KMS-11 (cell line): ENCODE data around the gene MCTP2.

Experiments
- H2AFZ ChIP-seq: fragments of 200-600 bp; sonication (generic); 2 replicates; pipeline ENCODE4 v1.6.1; 2016; ENCODE audit warnings: antibody characterized with exemption, mixed run types, low read depth
- H3K27ac ChIP-seq: fragments of 200-600 bp; sonication (generic); 2 replicates; pipeline ENCODE4 v1.6.1; 2016; ENCODE audit warnings: mild to moderate bottlenecking, mixed run types
- H3K27me3 ChIP-seq: fragments of 200-600 bp; sonication (generic); 2 replicates; pipeline ENCODE4 v1.6.1; 2017; ENCODE audit warnings: mild to moderate bottlenecking, low read depth, mixed run types, moderate library complexity; ENCODE audit not compliant: insufficient read depth
- H3K36me3 ChIP-seq: fragments of 200-600 bp; sonication (generic); 2 replicates; pipeline ENCODE4 v1.6.1; 2017; ENCODE audit warnings: mild to moderate bottlenecking, mixed run types; ENCODE audit not compliant: insufficient read depth
- H3K4me1 ChIP-seq: fragments of 200-600 bp; sonication (generic); 2 replicates; pipeline ENCODE4 v1.6.1; 2016; ENCODE audit warnings: mild to moderate bottlenecking, low read depth, mixed run types; ENCODE audit not compliant: poor library complexity, severe bottlenecking
- H3K4me2 ChIP-seq: fragments of 200-600 bp; sonication (generic); 2 replicates; pipeline ENCODE4 v1.7.0; 2016; ENCODE audit warnings: mild to moderate bottlenecking, mixed run types
- H3K4me3 ChIP-seq: fragments of 200-600 bp; sonication (generic); IDR thresholded peaks from 2 replicates; pipeline ENCODE4 v1.6.1; 2017; ENCODE audit warnings: low read depth, low read length, mixed read lengths; ENCODE audit not compliant: insufficient read depth
- H3K79me2 ChIP-seq: fragments of 200-600 bp; sonication (generic); 2 replicates; pipeline ENCODE4 v1.6.1; 2016; ENCODE audit warnings: low read depth, mixed run types; ENCODE audit not compliant: insufficient read depth
- H3K9ac ChIP-seq: fragments of 200-600 bp; sonication (generic); 2 replicates; pipeline ENCODE4 v1.6.1; 2016; ENCODE audit warnings: mild to moderate bottlenecking, mixed run types
- H4K20me1 ChIP-seq: fragments of 200-600 bp; sonication (generic); 2 replicates; pipeline ENCODE4 v1.6.1; 2016; ENCODE audit warnings: mild to moderate bottlenecking, mixed run types; ENCODE audit not compliant: insufficient read depth
- TF ChIP-seq, protein P1 (sequence below): fragments of 200-600 bp; sonication (generic); conservative IDR thresholded peaks from 2 replicates; pipeline ENCODE4 v1.6.1; 2017; ENCODE audit warnings: low read depth, mild to moderate bottlenecking, antibody characterized with exemption, low read length, moderate library complexity, mixed read lengths

The MCTP2 gene

DNA sequence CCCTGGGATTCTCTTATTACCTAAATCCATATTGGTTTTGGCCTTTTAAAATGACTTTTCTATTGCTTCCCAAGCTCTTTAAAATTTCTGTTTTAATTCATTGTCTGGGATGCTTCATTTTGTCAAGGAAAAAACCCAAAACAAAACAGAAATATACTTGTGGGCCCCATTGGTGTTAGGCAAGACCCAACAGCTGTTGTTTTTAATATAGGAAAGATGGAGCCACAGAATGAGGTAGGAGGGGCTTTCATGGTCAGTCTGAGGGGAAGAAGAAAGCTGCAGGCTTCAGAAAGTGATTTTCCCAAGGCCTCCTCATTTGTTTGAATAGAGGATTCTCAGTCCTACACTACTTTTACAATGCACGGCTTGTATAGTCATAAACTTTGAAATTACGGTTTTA, 180.5 kb downstream of the MCTP2 start:
- Histone ChIP-seq H3K4me2 (no peak overlapping the region), H3K27ac (no peak overlapping the region), H3K27me3 (no peaks in the 10 kb centered on the region), H3K4me1 (no peaks in the 10 kb centered on the region), H3K4me3 (no peak overlapping the region), H2AFZ (no peak overlapping the region), H3K36me3 (no peaks in the 10 kb centered on the region), H4K20me1 (no peaks in the 10 kb centered on the region), H3K79me2 (no peaks in the 10 kb centered on the region), H3K9ac (no peak overlapping the region)
- TF ChIP-seq, protein P1, sequence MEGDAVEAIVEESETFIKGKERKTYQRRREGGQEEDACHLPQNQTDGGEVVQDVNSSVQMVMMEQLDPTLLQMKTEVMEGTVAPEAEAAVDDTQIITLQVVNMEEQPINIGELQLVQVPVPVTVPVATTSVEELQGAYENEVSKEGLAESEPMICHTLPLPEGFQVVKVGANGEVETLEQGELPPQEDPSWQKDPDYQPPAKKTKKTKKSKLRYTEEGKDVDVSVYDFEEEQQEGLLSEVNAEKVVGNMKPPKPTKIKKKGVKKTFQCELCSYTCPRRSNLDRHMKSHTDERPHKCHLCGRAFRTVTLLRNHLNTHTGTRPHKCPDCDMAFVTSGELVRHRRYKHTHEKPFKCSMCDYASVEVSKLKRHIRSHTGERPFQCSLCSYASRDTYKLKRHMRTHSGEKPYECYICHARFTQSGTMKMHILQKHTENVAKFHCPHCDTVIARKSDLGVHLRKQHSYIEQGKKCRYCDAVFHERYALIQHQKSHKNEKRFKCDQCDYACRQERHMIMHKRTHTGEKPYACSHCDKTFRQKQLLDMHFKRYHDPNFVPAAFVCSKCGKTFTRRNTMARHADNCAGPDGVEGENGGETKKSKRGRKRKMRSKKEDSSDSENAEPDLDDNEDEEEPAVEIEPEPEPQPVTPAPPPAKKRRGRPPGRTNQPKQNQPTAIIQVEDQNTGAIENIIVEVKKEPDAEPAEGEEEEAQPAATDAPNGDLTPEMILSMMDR = no peak

DNA sequence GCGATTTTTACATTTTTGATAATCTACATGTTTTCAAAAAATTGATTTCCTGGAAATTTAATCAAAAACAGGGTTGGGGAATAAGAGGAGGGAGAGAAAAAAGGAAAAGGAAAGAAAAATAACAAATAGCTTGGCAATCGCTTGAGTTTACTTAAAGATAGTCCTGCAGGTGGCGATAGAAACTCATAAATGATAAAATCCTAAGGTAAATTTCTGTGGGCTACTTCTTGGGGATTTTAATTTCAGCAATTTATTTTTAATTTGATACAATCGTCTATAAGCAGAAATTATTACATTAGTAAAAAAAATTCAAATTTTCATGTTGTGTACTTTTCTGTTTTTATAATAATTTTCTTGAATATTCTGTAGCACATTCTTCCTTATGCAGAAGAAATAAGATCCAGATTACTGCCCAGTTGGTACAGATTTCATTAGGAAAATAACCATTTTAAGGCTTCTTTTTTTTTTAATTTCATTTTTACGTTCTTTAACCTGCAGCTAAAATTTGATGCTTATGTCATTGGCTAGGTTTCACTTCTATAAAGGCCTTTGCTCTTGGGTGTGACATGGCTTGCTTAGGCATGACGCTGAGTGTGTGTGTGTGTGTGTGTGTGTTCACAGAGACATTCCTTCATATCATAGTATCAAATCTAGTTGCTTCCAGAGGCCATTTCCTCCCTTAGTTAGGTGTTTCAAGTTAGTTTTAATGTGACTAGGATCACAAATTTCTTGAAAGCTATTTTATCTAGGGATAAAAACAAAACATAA, 181.8 kb downstream of the MCTP2 start:
- H4K20me1 ChIP-seq = no peaks in the 10 kb centered on the region
- no peak overlapping the region for H3K27ac ChIP-seq
- no peak overlapping the region for H3K9ac ChIP-seq
- no peaks in the 10 kb centered on the region for H3K27me3 ChIP-seq
- no peaks in the 10 kb centered on the region for H3K79me2 ChIP-seq
- no peak overlapping the region for H2AFZ ChIP-seq
- H3K4me1 ChIP-seq = no peaks in the 10 kb centered on the region
- TF ChIP-seq, protein P1 = peak; percentile 74
- no peak overlapping the region for H3K4me2 ChIP-seq
- no peak overlapping the region for H3K4me3 ChIP-seq
- H3K36me3 ChIP-seq = no peaks in the 10 kb centered on the region

DNA sequence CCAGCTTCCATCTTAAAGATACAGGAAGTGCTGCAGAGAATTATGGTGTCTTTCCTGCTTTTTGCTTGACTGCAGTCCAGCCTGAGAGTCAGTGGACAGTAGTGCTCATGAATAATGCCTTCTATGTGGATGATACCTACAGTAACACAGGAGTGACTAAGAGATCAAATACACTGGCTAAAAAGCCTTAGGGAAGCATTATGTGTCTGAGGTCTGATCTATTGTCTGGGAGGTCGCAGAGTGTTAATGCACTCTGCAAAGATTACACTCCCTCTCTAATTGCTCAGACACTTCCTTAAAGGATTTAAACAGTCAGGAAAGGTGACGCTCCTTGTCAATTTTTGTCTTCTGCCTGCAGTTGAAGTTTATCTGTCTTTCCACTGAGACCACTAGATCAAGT, 183.6 kb downstream of the MCTP2 start:
- no peaks in the 10 kb centered on the region for H3K36me3 ChIP-seq
- no peaks in the 10 kb centered on the region for H4K20me1 ChIP-seq
- no peaks in the 10 kb centered on the region for H3K79me2 ChIP-seq
- no peak overlapping the region for H3K27ac ChIP-seq
- H3K9ac ChIP-seq = no peak overlapping the region
- no peak overlapping the region for H3K4me2 ChIP-seq
- H3K4me3 ChIP-seq = no peak overlapping the region
- no peaks in the 10 kb centered on the region for H3K27me3 ChIP-seq
- TF ChIP-seq, protein P1 = no peak
- no peak overlapping the region for H2AFZ ChIP-seq
- no peaks in the 10 kb centered on the region for H3K4me1 ChIP-seq

DNA sequence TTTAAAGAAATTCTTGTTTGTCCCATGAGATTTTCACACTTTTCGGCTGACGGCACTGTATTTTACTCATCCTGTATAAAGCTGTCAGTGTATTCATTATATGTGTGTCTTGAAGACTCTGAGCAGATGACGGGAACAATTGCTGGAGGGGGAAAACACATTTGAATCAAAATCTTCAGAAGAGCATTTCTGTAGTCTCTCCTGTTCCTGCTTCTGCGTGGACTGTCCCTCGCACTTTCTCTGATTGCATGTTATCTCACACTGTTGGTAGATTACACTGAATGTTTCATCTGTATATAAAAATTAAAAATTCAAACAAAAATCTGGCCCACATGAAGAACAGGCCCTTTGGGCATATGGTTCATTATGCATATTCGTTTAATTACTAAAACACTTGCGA, 184.9 kb downstream of the MCTP2 start:
- no peaks in the 10 kb centered on the region for H3K36me3 ChIP-seq
- no peaks in the 10 kb centered on the region for H4K20me1 ChIP-seq

More for the DNA sequence above, 184.9 kb downstream of the MCTP2 start:
- no peaks in the 10 kb centered on the region for H3K4me1 ChIP-seq
- H3K79me2 ChIP-seq = no peaks in the 10 kb centered on the region
- no peak overlapping the region for H3K9ac ChIP-seq
- no peaks in the 10 kb centered on the region for H3K27me3 ChIP-seq
- TF ChIP-seq, protein P1 = no peak
- H2AFZ ChIP-seq = no peak overlapping the region
- H3K4me3 ChIP-seq = no peak overlapping the region
- no peak overlapping the region for H3K27ac ChIP-seq
- H3K4me2 ChIP-seq = no peak overlapping the region
